GM12878 (cell line): ENCODE measurements around the gene PSRC1. TPM values are rescaled to one million over a fixed set of nuclear protein-coding genes. Genes with fewer than 3 reads are reported as not detected.
A peak's percentile ranks its signal among the peaks of the same experiment; 100 is the strongest.

Experiments
- ATAC-seq: fragments of 200-7000 bp; cut with Tn5 transposase; 3 replicates; pipeline ENCODE4 v1.9.1; 2020; ENCODE audit warnings: mild to moderate bottlenecking, moderate library complexity
- BruUV-seq: library from RNA; stranded (reverse); fragments of 400-500 nt; replicated peaks from 2 replicates; lab custom pipeline; 2021; lab: Mats Ljungman, UMichigan
- CTCF ChIA-PET: fragments of 300-600 bp; sonication (Branson Sonifier 250); formaldehyde crosslinking; extraction: SDS; loops from one replicate; lab custom pipeline; 2021; ENCODE audit warnings: inconsistent platforms; lab: Yijun Ruan, JAX
- POLR2A ChIA-PET: fragments of 350-600 bp; formaldehyde crosslinking; extraction: SDS; loops from one replicate; lab custom pipeline; 2021; ENCODE audit warnings: inconsistent platforms; lab: Charles Lee
- RAD21 ChIA-PET: fragments of 300-600 bp; sonication (Branson Sonifier 250); formaldehyde crosslinking; loops from one replicate; lab custom pipeline; 2023; ENCODE audit warnings: antibody characterized with exemption; ENCODE audit not compliant: unreplicated experiment; lab: Charles Lee
- SMC1A ChIA-PET: fragments of 300-600 bp; sonication (Branson Sonifier 250); formaldehyde crosslinking; loops from one replicate; lab custom pipeline; 2023; ENCODE audit not compliant: unreplicated experiment, uncharacterized antibody; lab: Charles Lee
- DNase-seq: peaks from one replicate; pipeline ENCODE4 v3.0.0-alpha.2; 2011; ENCODE audit warnings: low read depth, low spot score
- FAIRE-seq: peaks from 3 replicates; lab custom pipeline; 2011; peaks lifted over from hg19 to GRCh38; lab: Jason Lieb, UNC
- H2AFZ ChIP-seq: 2 replicates; pipeline ENCODE4 v1.6.0; 2011; ENCODE audit warnings: low read depth, low read length, control low read depth; ENCODE audit not compliant: control insufficient read depth
- H3K27ac ChIP-seq: 2 replicates; pipeline ENCODE4 v1.5.1; 2011; ENCODE audit warnings: control low read depth; ENCODE audit not compliant: control insufficient read depth, insufficient read depth
- H3K27me3 ChIP-seq, 2 experiments: replicated peaks in 1 of 2; 2 replicates each; pipeline versions ENCODE4 v1.6.0 to v1.6.1; 2011; ENCODE audit warnings: low read length in 1 of 2; ENCODE audit not compliant: control insufficient read depth in 2 of 2, insufficient read depth in 2 of 2
- H3K36me3 ChIP-seq, 2 experiments: 2 replicates each; pipeline ENCODE4 v1.5.1; 2011; ENCODE audit warnings: low read length in 1 of 2; ENCODE audit not compliant: control insufficient read depth in 2 of 2, insufficient read depth in 2 of 2
- H3K4me1 ChIP-seq: 2 replicates; pipeline ENCODE4 v1.6.1; 2011; ENCODE audit warnings: mild to moderate bottlenecking, low read length, moderate library complexity, mixed read lengths; ENCODE audit not compliant: control insufficient read depth, insufficient read depth
- H3K4me2 ChIP-seq: 2 replicates; pipeline ENCODE4 v1.6.0; 2011; ENCODE audit warnings: control low read depth; ENCODE audit not compliant: control insufficient read depth, insufficient read depth
- H3K4me3 ChIP-seq: fragments of 200-600 bp; sonication (generic); 2 replicates; pipeline ENCODE4 v1.5.1; 2016
- H3K79me2 ChIP-seq: 2 replicates; pipeline ENCODE4 v1.6.0; 2011; ENCODE audit warnings: low read length; ENCODE audit not compliant: control insufficient read depth, insufficient read depth
- H3K9ac ChIP-seq: 2 replicates; pipeline ENCODE4 v1.8.0; 2011; ENCODE audit warnings: low read length, control low read depth, mixed read lengths; ENCODE audit not compliant: control insufficient read depth, insufficient read depth
- H3K9me3 ChIP-seq: replicated peaks from 3 replicates; pipeline ENCODE4 v1.5.1; 2011; ENCODE audit warnings: mild to moderate bottlenecking, low read length; ENCODE audit not compliant: control insufficient read depth, insufficient read depth
- H4K20me1 ChIP-seq: 2 replicates; pipeline ENCODE4 v1.6.0; 2011; ENCODE audit not compliant: control insufficient read depth, insufficient read depth
- CBX3 ChIP-seq: fragments of 200-600 bp; sonication (generic); IDR thresholded peaks from 2 replicates; pipeline ENCODE4 v1.6.1; 2016; ENCODE audit warnings: low read depth, borderline replicate concordance
- CBX5 ChIP-seq: sonication (generic); IDR thresholded peaks from 2 replicates; pipeline ENCODE4 v1.6.1; 2016; ENCODE audit warnings: low read depth, moderate library complexity, mild to moderate bottlenecking, inconsistent platforms
- E2F4 ChIP-seq: IDR thresholded peaks from 2 replicates; pipeline ENCODE4 v1.6.1; 2012; ENCODE audit warnings: low read depth, low read length, improper control_type of control experiment
- EP300 ChIP-seq, 2 experiments: fragments of 150-350 bp in 1 of 2; IDR thresholded peaks; 2 replicates each; pipeline ENCODE4 v1.6.1; 2011 to 2012; ENCODE audit warnings: low read depth in 2 of 2, low read length in 2 of 2, borderline replicate concordance in 1 of 2, improper control_type of control experiment in 1 of 2, inconsistent platforms in 1 of 2; ENCODE audit not compliant: control insufficient read depth in 1 of 2
- FOXK2 ChIP-seq: fragments of 450-650 bp; IDR thresholded peaks from 2 replicates; pipeline ENCODE4 v1.6.1; 2017; ENCODE audit warnings: mild to moderate bottlenecking, moderate library complexity
- HDAC2 ChIP-seq: fragments of 200-600 bp; sonication (generic); IDR thresholded peaks from 2 replicates; pipeline ENCODE4 v1.6.1; 2017
- NFXL1 ChIP-seq: fragments of 450-650 bp; IDR thresholded peaks from 2 replicates; pipeline ENCODE4 v1.6.1; 2017; ENCODE audit warnings: antibody characterized with exemption, mild to moderate bottlenecking, borderline replicate concordance
- POU2F2 ChIP-seq: IDR thresholded peaks from 3 replicates; pipeline ENCODE4 v1.6.1; 2011; ENCODE audit warnings: low read depth, mild to moderate bottlenecking, low read length, borderline replicate concordance
- ZNF592 ChIP-seq: fragments of 450-650 bp; IDR thresholded peaks from 2 replicates; pipeline ENCODE4 v1.6.1; 2017; ENCODE audit warnings: mild to moderate bottlenecking, moderate library complexity
- ZNF622 ChIP-seq: fragments of 450-650 bp; IDR thresholded peaks from 2 replicates; pipeline ENCODE4 v1.6.1; 2017; ENCODE audit warnings: mild to moderate bottlenecking, inconsistent platforms
- WGBS: methylation state at CpG from one replicate; pipeline ENCODE4 v1.1.6; 2016; ENCODE audit warnings: low lambda C conversion rate; ENCODE audit not compliant: insufficient replicate concordance, insufficient coverage; ENCODE audit errors: missing lambda C conversion rate; 5-methylcytosine and 5-hydroxymethylcytosine counted together
- in situ Hi-C: fragments of 300-500 bp; cut with MboI; formaldehyde crosslinking; loops from 9 replicates; pipeline ENCODE4 v1.14.3; 2018; ENCODE audit warnings: mixed read lengths
- intact Hi-C: fragments of 100-400 bp; cut with micrococcal nuclease; formaldehyde crosslinking; loops from one replicate; pipeline ENCODE4 v1.14.2; 2022; ENCODE audit not compliant: unreplicated experiment
- polyA plus RNA-seq, 11 experiments: library from polyadenylated mRNA; depleted of rRNA in 4 of 11; unstranded in 6 of 11; stranded (reverse) in 5 of 11; fragments of >200 nt; fragmentation: Nextera tagmentation in 4 of 11; fragmentation: Illumina TruSeq in 1 of 11; extraction: Ambion mirVana in 4 of 11; extraction: Trizol in 1 of 11; gene quantifications; 1 replicate in 1 of 11; 2 replicates in 10 of 11; pipeline versions ENCODE4 v1.2.1 to v1.2.3, GENCODE V29; 2011 to 2016; ENCODE audit warnings: inconsistent platforms in 2 of 11, missing spikeins in 2 of 11, low read depth in 1 of 11
- total RNA-seq, 4 experiments: library from RNA; depleted of rRNA in 3 of 4; stranded (reverse); fragments of >200 nt in 3 of 4; fragmentation: Illumina TruSeq in 1 of 4; extraction: Trizol in 1 of 4; gene quantifications; 2 replicates each; pipeline versions ENCODE4 v1.2.1 to v1.2.3, GENCODE V29; 2013 to 2021
- TF ChIP-seq, protein P1 (sequence below): fragments of 450-650 bp; formaldehyde crosslinking; IDR thresholded peaks from 2 replicates; pipeline ENCODE4 v1.4.0; 2020; ENCODE audit warnings: mild to moderate bottlenecking, moderate library complexity

The PSRC1 gene
- total and polyA plus RNA-seq, 10 of the 15 experiments (the other 5 are each of a cell fraction or from before 2014, with no cell fraction given) = 1.2 to 11.8 (median 4.9) TPM

DNA sequence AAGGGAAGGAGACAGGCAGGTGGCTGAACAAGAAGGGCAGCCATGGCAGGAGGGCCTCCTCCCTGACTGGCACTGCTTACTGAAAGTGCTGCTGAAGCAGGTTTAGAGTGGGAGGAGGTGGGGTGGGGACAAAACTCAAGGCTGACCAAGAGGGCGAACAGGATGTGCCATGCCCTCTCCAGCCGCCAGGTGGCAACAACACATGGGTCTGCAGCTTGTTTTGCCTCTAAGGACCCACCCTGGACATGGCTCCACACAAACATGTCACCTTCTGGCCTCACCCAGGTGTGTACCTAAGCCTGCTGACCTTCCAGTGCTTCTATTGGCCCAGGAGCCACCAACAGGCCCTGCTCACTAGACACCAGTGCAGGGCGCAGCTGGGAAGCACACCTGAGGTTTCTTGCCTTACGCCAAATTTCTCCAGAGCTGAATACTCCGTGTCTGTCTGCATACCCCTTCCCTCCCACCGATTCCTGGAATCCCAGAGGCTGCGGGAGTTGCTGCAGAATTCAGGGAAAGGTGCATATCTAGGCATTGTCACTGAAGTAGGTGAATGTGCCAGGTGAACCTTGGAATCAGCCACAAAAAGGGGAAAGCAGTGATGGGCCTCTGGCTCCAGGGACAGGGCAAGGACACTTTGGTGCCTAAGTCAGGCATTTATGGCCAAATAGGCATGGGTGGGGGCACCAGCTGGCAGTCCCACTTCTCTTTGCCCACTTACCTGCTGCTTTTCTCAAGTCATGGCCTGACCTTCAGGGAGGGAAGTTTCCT is 5.3 kb downstream of the PSRC1 start (continued):
- TF ChIP-seq ZNF592 (0 out of 2 replicates have a peak, but pooled peaks have one; percentile 57), E2F4 (no peak)

- no peaks in the 10 kb centered on the region for H3K9me3 ChIP-seq
- RAD21 ChIA-PET = interaction anchor here (0.8 to 5.1 kb wide), 5 partner anchors 9 to 257 kb away, joined by 3 to 87 read pairs (median 4); partner anchors contain the start of gene SORT1
- in situ Hi-C loops = no loop called here
- no peak overlapping the region for H3K9ac ChIP-seq
- no peak overlapping the region for H2AFZ ChIP-seq
- ATAC-seq (no peak), FAIRE-seq (no peak), DNase-seq (no peak)
- no peaks in the 10 kb centered on the region for H3K4me1 ChIP-seq
- no peak overlapping the region for H3K27ac ChIP-seq
- SMC1A ChIA-PET = interaction anchor here (1.6 to 5.1 kb wide), 2 partner anchors 122 to 136 kb away, joined by 4 to 113 read pairs; partner anchors contain the start of gene SORT1
- CTCF ChIA-PET = interaction anchor here (0.8 to 5.3 kb wide), 6 partner anchors 76 to 259 kb away, joined by 3 to 241 read pairs (median 6); partner anchors contain the start of gene SORT1
- BruUV-seq = no TSS peak
- H3K4me2 ChIP-seq = no peak overlapping the region
- 50% methylated on average over 9 of the region's 9 CpGs for WGBS
- POLR2A ChIA-PET = no interaction called here
- H3K79me2 ChIP-seq = no peaks in the 10 kb centered on the region
- H3K27me3 ChIP-seq = peaks cover 0 to 1% of the 10 kb centered on the region in 2 experiments; a peak in 1 of 4 replicates
- H3K4me3 ChIP-seq = no peak overlapping the region
- H3K36me3 ChIP-seq = no peaks in the 10 kb centered on the region
- no peaks in the 10 kb centered on the region for H4K20me1 ChIP-seq
- intact Hi-C loops = no loop called here
- TF ChIP-seq FOXK2 (no peak), POU2F2 (no peak), ZNF622 (no peak), EP300 (IDR thresholded peaks at IDR 0.05; ENCODE audit: borderline replicate concordance in 1 of 2, control insufficient read depth in 1 of 2, low read depth in 2 of 2, low read length in 2 of 2) (no peak), NFXL1 (no peak), HDAC2 (no peak), CBX3 (no peak), CBX5 (no peak)
- TF ChIP-seq, protein P1, sequence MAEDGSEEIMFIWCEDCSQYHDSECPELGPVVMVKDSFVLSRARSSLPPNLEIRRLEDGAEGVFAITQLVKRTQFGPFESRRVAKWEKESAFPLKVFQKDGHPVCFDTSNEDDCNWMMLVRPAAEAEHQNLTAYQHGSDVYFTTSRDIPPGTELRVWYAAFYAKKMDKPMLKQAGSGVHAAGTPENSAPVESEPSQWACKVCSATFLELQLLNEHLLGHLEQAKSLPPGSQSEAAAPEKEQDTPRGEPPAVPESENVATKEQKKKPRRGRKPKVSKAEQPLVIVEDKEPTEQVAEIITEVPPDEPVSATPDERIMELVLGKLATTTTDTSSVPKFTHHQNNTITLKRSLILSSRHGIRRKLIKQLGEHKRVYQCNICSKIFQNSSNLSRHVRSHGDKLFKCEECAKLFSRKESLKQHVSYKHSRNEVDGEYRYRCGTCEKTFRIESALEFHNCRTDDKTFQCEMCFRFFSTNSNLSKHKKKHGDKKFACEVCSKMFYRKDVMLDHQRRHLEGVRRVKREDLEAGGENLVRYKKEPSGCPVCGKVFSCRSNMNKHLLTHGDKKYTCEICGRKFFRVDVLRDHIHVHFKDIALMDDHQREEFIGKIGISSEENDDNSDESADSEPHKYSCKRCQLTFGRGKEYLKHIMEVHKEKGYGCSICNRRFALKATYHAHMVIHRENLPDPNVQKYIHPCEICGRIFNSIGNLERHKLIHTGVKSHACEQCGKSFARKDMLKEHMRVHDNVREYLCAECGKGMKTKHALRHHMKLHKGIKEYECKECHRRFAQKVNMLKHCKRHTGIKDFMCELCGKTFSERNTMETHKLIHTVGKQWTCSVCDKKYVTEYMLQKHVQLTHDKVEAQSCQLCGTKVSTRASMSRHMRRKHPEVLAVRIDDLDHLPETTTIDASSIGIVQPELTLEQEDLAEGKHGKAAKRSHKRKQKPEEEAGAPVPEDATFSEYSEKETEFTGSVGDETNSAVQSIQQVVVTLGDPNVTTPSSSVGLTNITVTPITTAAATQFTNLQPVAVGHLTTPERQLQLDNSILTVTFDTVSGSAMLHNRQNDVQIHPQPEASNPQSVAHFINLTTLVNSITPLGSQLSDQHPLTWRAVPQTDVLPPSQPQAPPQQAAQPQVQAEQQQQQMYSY (CRISPR knock-in tag) = no peak
These were observed 7.1 kb downstream of the PSRC1 start for GRCh38 chr1:109275706-109276345.
